HepG2 (cell line): ENCODE data around the gene DDT. TPM values are rescaled to one million over a fixed set of nuclear protein-coding genes. Genes with fewer than 3 reads are reported as not detected.
A peak's percentile ranks its signal among the peaks of the same experiment; 100 is the strongest.
"Not testable (repeated sequence)": the region's sequence is repeated elsewhere in the genome, so short reads cannot be mapped to it uniquely, and the experiment has no call there.

Experiments used
- FOSL1 ChIP-seq: sonication (generic); formaldehyde crosslinking; IDR thresholded peaks from 2 replicates; pipeline ENCODE4 v1.9.0; 2021; ENCODE audit warnings: missing genetic modification reagents, borderline replicate concordance
- FOSL2 ChIP-seq: sonication (generic); formaldehyde crosslinking; IDR thresholded peaks from 2 replicates; pipeline ENCODE4 v1.4.0; 2020; ENCODE audit warnings: missing genetic modification reagents
- FOXA3 ChIP-seq: IDR thresholded peaks from 2 replicates; pipeline ENCODE4 v1.6.1; 2016; ENCODE audit warnings: missing genetic modification reagents, missing compliant biosample characterization
- FOXP1 ChIP-seq, 2 experiments: fragments of 450-650 bp in 1 of 2; IDR thresholded peaks; 2 replicates each; pipeline ENCODE4 v1.6.1; 2017 to 2018; ENCODE audit warnings: antibody characterized with exemption in 1 of 2
- GFI1 ChIP-seq: sonication (generic); formaldehyde crosslinking; IDR thresholded peaks from 2 replicates; pipeline ENCODE4 v1.5.0; 2020; ENCODE audit warnings: missing genetic modification reagents, mild to moderate bottlenecking, borderline replicate concordance
- HOMEZ ChIP-seq: IDR thresholded peaks from 2 replicates; pipeline ENCODE4 v1.6.1; 2016; ENCODE audit warnings: low read depth
- JUNB ChIP-seq: sonication (generic); formaldehyde crosslinking; IDR thresholded peaks from 2 replicates; pipeline ENCODE4 v1.8.0; 2022; ENCODE audit warnings: missing genetic modification reagents, mild to moderate bottlenecking, borderline replicate concordance
- MED1 ChIP-seq: sonication (generic); formaldehyde crosslinking; IDR thresholded peaks from 2 replicates; pipeline ENCODE4 v1.4.0; 2020; ENCODE audit warnings: missing genetic modification reagents
- MEF2D ChIP-seq: sonication (generic); formaldehyde crosslinking; IDR thresholded peaks from 2 replicates; pipeline ENCODE4 v1.5.1; 2020; ENCODE audit warnings: mild to moderate bottlenecking, missing genetic modification reagents
- MIER3 ChIP-seq: IDR thresholded peaks from 2 replicates; pipeline ENCODE4 v1.6.1; 2016; ENCODE audit warnings: missing compliant biosample characterization, borderline replicate concordance
- RCOR2 ChIP-seq: IDR thresholded peaks from 2 replicates; pipeline ENCODE4 v1.6.1; 2016; ENCODE audit warnings: missing biosample characterization, missing genetic modification reagents
- SALL1 ChIP-seq: sonication (generic); formaldehyde crosslinking; IDR thresholded peaks from 2 replicates; pipeline ENCODE4 v1.8.0; 2022; ENCODE audit warnings: mild to moderate bottlenecking, missing genetic modification reagents
- SOX13 ChIP-seq, 3 experiments: fragments of 450-650 bp in 1 of 3; sonication (generic) in 1 of 3; formaldehyde crosslinking in 1 of 3; IDR thresholded peaks in 2 of 3; conservative IDR thresholded peaks in 1 of 3; 2 replicates each; pipeline versions ENCODE4 v1.5.0 to v1.6.1; 2016 to 2020; ENCODE audit warnings: antibody characterized with exemption in 1 of 3, mild to moderate bottlenecking in 1 of 3, missing compliant biosample characterization in 1 of 3, missing genetic modification reagents in 1 of 3, moderate library complexity in 1 of 3
- SOX6 ChIP-seq, 2 experiments: fragments of 450-650 bp in 1 of 2; sonication (generic) in 1 of 2; formaldehyde crosslinking in 1 of 2; IDR thresholded peaks; 2 replicates each; pipeline versions ENCODE4 v1.4.0 to v1.6.1; 2017 to 2020; ENCODE audit warnings: antibody characterized with exemption in 1 of 2, mild to moderate bottlenecking in 1 of 2, missing genetic modification reagents in 1 of 2
- THAP11 ChIP-seq: IDR thresholded peaks from 2 replicates; pipeline ENCODE4 v1.6.1; 2016; ENCODE audit warnings: missing biosample characterization, missing genetic modification reagents
- YEATS4 ChIP-seq: sonication (generic); formaldehyde crosslinking; IDR thresholded peaks from 2 replicates; pipeline ENCODE4 v1.4.0; 2020; ENCODE audit warnings: missing genetic modification reagents, borderline replicate concordance
- ZGPAT ChIP-seq: IDR thresholded peaks from 2 replicates; pipeline ENCODE4 v1.6.1; 2016; ENCODE audit warnings: mild to moderate bottlenecking
- ZMYM3 ChIP-seq: sonication (generic); formaldehyde crosslinking; IDR thresholded peaks from 2 replicates; pipeline ENCODE4 v1.5.1; 2020; ENCODE audit warnings: mild to moderate bottlenecking, missing genetic modification reagents
- ZNF12 ChIP-seq: sonication (generic); formaldehyde crosslinking; IDR thresholded peaks from 2 replicates; pipeline ENCODE4 v1.5.0; 2020; ENCODE audit warnings: missing genetic modification reagents
- polyA plus RNA-seq, 8 experiments: library from polyadenylated mRNA; depleted of rRNA in 3 of 8; stranded (reverse) in 7 of 8; unstranded in 1 of 8; fragments of >200 nt; fragmentation: Illumina TruSeq in 4 of 8; extraction: Trizol in 4 of 8; gene quantifications; 2 replicates each; pipeline versions ENCODE4 v1.2.1 to v1.2.3, GENCODE V29; 2011 to 2016; ENCODE audit warnings: low read depth in 4 of 8, missing spikeins in 1 of 8, mixed read lengths in 1 of 8; ENCODE audit not compliant: insufficient read depth in 1 of 8
- total RNA-seq, 5 experiments: library from RNA; depleted of rRNA; stranded (reverse); fragments of >200 nt; fragmentation: Illumina TruSeq; extraction: Trizol; gene quantifications; 2 replicates each; pipeline ENCODE4 v1.2.3, GENCODE V29; 2016; ENCODE audit warnings: low read depth in 1 of 5
- TF ChIP-seq, protein P1 (sequence below): IDR thresholded peaks from 2 replicates; pipeline ENCODE4 v1.6.1; 2016; ENCODE audit warnings: low read depth, missing genetic modification reagents, missing compliant biosample characterization

The DDT gene
- total and polyA plus RNA-seq, 2 of the 13 experiments (the other 11 are each of a cell fraction or from before 2014, with no cell fraction given): 143 to 181 TPM

DNA sequence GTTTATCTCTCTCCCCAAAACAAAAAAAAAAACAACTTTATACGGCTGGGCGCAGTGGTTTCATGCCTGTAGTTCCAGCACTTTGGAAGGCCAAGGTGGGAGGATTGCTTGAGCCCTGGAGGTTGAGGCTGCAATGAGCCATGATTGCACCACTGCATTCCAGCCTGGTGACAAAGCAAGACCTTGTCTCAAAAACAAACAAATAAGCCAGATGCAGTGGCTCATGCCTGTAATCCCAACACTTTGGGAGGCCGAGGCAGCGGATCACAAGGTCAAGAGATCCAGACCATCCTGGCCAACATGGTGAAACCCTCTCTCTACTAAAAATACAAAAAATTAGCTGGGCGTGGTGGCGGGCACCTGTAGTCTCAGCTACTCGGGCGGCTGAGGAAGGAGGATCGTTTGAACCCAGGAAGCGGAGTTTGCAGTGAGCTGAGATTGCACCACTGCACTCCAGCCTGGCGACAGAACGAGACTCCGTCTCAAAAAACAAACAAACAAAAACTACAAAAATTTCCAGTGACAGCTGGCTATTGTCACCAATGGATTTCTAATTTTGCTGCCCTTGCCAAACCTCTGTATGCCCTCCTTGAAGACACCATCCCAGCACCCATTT is 52.5 kb downstream of the DDT start (continued):
- peak; percentile 71 for TF ChIP-seq ZGPAT (CRISPR knock-in tag)
- TF ChIP-seq SOX6, FOXP1 (IDR thresholded peaks at IDR 0.05): not testable (repeated sequence)
- peak; percentile 62; the same call in 1 of the 2 replicates for TF ChIP-seq SOX6 (CRISPR knock-in tag; IDR thresholded peaks at IDR 0.05)
- TF ChIP-seq, protein P1, sequence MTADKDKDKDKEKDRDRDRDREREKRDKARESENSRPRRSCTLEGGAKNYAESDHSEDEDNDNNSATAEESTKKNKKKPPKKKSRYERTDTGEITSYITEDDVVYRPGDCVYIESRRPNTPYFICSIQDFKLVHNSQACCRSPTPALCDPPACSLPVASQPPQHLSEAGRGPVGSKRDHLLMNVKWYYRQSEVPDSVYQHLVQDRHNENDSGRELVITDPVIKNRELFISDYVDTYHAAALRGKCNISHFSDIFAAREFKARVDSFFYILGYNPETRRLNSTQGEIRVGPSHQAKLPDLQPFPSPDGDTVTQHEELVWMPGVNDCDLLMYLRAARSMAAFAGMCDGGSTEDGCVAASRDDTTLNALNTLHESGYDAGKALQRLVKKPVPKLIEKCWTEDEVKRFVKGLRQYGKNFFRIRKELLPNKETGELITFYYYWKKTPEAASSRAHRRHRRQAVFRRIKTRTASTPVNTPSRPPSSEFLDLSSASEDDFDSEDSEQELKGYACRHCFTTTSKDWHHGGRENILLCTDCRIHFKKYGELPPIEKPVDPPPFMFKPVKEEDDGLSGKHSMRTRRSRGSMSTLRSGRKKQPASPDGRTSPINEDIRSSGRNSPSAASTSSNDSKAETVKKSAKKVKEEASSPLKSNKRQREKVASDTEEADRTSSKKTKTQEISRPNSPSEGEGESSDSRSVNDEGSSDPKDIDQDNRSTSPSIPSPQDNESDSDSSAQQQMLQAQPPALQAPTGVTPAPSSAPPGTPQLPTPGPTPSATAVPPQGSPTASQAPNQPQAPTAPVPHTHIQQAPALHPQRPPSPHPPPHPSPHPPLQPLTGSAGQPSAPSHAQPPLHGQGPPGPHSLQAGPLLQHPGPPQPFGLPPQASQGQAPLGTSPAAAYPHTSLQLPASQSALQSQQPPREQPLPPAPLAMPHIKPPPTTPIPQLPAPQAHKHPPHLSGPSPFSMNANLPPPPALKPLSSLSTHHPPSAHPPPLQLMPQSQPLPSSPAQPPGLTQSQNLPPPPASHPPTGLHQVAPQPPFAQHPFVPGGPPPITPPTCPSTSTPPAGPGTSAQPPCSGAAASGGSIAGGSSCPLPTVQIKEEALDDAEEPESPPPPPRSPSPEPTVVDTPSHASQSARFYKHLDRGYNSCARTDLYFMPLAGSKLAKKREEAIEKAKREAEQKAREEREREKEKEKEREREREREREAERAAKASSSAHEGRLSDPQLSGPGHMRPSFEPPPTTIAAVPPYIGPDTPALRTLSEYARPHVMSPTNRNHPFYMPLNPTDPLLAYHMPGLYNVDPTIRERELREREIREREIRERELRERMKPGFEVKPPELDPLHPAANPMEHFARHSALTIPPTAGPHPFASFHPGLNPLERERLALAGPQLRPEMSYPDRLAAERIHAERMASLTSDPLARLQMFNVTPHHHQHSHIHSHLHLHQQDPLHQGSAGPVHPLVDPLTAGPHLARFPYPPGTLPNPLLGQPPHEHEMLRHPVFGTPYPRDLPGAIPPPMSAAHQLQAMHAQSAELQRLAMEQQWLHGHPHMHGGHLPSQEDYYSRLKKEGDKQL (CRISPR knock-in tag): peak; percentile 62; the same call in 1 of the 2 replicates
- TF ChIP-seq RCOR2 (CRISPR knock-in tag): peak; percentile 82
- 0 out of 2 replicates have a peak, but pooled peaks have one; percentile 28 for TF ChIP-seq MIER3 (CRISPR knock-in tag)
- TF ChIP-seq THAP11: 0 out of 2 replicates have a peak, but pooled peaks have one; percentile 47
- peak; percentile 80 for TF ChIP-seq FOXP1 (CRISPR knock-in tag; IDR thresholded peaks at IDR 0.05)
- TF ChIP-seq FOXA3 (CRISPR knock-in tag): peak; percentile 81
- peak; percentile 72 for TF ChIP-seq MED1
- TF ChIP-seq JUNB (CRISPR knock-in tag): peak; percentile 92
- peak; percentile 41; the same call in 1 of the 2 replicates for TF ChIP-seq YEATS4 (CRISPR knock-in tag)
- TF ChIP-seq HOMEZ (CRISPR knock-in tag): peak; percentile 73; the same call in 1 of the 2 replicates
- peak; percentile 28; the same call in 1 of the 2 replicates for TF ChIP-seq ZNF12 (CRISPR knock-in tag)
- 0 out of 2 replicates have a peak, but pooled peaks have one; percentile 25 for TF ChIP-seq MEF2D (CRISPR knock-in tag)
- peak; percentile 99 for TF ChIP-seq FOSL2 (CRISPR knock-in tag)
- TF ChIP-seq SALL1 (CRISPR knock-in tag): peak; percentile 76
- TF ChIP-seq ZMYM3 (CRISPR knock-in tag): peak; percentile 95
- TF ChIP-seq SOX13 (IDR thresholded peaks at IDR 0.05): 0 out of 2 replicates have a peak, but pooled peaks have one; percentile 32
- peak in 1 of 2 experiments; percentile 72; a peak in 2 of 4 replicates for TF ChIP-seq SOX13 (CRISPR knock-in tag; conservative IDR thresholded peaks at IDR 0.05 in 1 of 2, IDR thresholded peaks at IDR 0.05 in 1 of 2)
- peak; percentile 86; the same call in 1 of the 2 replicates for TF ChIP-seq FOSL1 (CRISPR knock-in tag)
- TF ChIP-seq GFI1 (CRISPR knock-in tag): peak; percentile 36; the same call in 1 of the 2 replicates
